Prostate gland (tissue), 2 donors: Measurements from ENCODE around the gene MCCC1. TPM values are rescaled to one million over a fixed set of nuclear protein-coding genes. Genes with fewer than 3 reads are reported as not detected.

Experiments
- DNase-seq: peaks from one replicate; pipeline ENCODE4 v3.0.0-alpha.2; 2019; ENCODE audit warnings: low spot score
- H3K27ac ChIP-seq, 2 donors: fragments of 200-600 bp; sonication (generic); 2 replicates each; pipeline ENCODE4 v1.5.1; 2017 to 2019
- H3K27me3 ChIP-seq: fragments of 200-600 bp; sonication (generic); replicated peaks from 2 replicates; pipeline ENCODE4 v1.5.1; 2019; ENCODE audit not compliant: insufficient read depth
- H3K36me3 ChIP-seq, 2 donors: fragments of 200-600 bp; sonication (generic); 1 replicate in 1 of 2; 2 replicates in 1 of 2; pipeline versions ENCODE4 v1.5.1 to v1.8.1; 2017 to 2019
- H3K4me1 ChIP-seq: fragments of 200-600 bp; sonication (generic); replicated peaks from 2 replicates; pipeline ENCODE4 v1.5.1; 2019
- H3K4me3 ChIP-seq, 2 donors: fragments of 200-600 bp; sonication (generic); 2 replicates each; pipeline ENCODE4 v1.5.1; 2017 to 2019
- H3K9me3 ChIP-seq: fragments of 200-600 bp; sonication (generic); 2 replicates; pipeline ENCODE4 v1.5.1; 2017
- POLR2A ChIP-seq: fragments of 450-650 bp; IDR thresholded peaks from one replicate; pipeline ENCODE4 v1.6.1; 2016; ENCODE audit warnings: antibody characterized with exemption, mild to moderate bottlenecking
- POLR2AphosphoS5 ChIP-seq: sonication (generic); formaldehyde crosslinking; IDR thresholded peaks from one replicate; pipeline ENCODE4 v1.6.1; 2017; ENCODE audit warnings: antibody characterized with exemption
- WGBS: methylation state at CpG from one replicate; pipeline ENCODE4 v1.1.5; 2018; 5-methylcytosine and 5-hydroxymethylcytosine counted together
- intact Hi-C: fragments of 100-400 bp; cut with DNase I; formaldehyde crosslinking; loops from one replicate; pipeline ENCODE4 v1.14.2; 2022
- total RNA-seq, 2 donors: library from RNA; depleted of rRNA; stranded (reverse); fragments of >200 nt; gene quantifications; one replicate each; pipeline ENCODE4 v1.1.0, GENCODE V29; 2016
- TF ChIP-seq, protein P1 (sequence below), 4 experiments: fragments of 200-600 bp in 2 of 4; fragments of 450-650 bp in 2 of 4; sonication (generic) in 2 of 4; IDR thresholded peaks; 1 replicate in 3 of 4; 2 replicates in 1 of 4; pipeline ENCODE4 v1.5.1; 2016 to 2019; ENCODE audit warnings: antibody characterized with exemption in 4 of 4, mild to moderate bottlenecking in 2 of 4, moderate library complexity in 2 of 4

Gene MCCC1
- total RNA-seq, 2 donors from 2014 or later: 37.5 to 54.6 TPM

- no peak for TF ChIP-seq POLR2AphosphoS5
- TF ChIP-seq, protein P1, sequence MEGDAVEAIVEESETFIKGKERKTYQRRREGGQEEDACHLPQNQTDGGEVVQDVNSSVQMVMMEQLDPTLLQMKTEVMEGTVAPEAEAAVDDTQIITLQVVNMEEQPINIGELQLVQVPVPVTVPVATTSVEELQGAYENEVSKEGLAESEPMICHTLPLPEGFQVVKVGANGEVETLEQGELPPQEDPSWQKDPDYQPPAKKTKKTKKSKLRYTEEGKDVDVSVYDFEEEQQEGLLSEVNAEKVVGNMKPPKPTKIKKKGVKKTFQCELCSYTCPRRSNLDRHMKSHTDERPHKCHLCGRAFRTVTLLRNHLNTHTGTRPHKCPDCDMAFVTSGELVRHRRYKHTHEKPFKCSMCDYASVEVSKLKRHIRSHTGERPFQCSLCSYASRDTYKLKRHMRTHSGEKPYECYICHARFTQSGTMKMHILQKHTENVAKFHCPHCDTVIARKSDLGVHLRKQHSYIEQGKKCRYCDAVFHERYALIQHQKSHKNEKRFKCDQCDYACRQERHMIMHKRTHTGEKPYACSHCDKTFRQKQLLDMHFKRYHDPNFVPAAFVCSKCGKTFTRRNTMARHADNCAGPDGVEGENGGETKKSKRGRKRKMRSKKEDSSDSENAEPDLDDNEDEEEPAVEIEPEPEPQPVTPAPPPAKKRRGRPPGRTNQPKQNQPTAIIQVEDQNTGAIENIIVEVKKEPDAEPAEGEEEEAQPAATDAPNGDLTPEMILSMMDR (IDR thresholded peaks at IDR 0.05): no peak
- no peak for TF ChIP-seq POLR2A
- no peaks in the 10 kb centered on the region for H3K27me3 ChIP-seq
- intact Hi-C loops: no loop called here
- no peak overlapping the region for H3K4me3 ChIP-seq
- DNase-seq: no peak
- H3K36me3 ChIP-seq: no peaks in the 10 kb centered on the region
- no peak overlapping the region for H3K27ac ChIP-seq
- WGBS: 87% methylated on average over 3 of the region's 3 CpGs
- H3K4me1 ChIP-seq: no peaks in the 10 kb centered on the region
- H3K9me3 ChIP-seq: no peaks in the 10 kb centered on the region
Observed at GRCh38 chr3:183022936-183023516, 76.3 kb downstream of the MCCC1 start.

DNA sequence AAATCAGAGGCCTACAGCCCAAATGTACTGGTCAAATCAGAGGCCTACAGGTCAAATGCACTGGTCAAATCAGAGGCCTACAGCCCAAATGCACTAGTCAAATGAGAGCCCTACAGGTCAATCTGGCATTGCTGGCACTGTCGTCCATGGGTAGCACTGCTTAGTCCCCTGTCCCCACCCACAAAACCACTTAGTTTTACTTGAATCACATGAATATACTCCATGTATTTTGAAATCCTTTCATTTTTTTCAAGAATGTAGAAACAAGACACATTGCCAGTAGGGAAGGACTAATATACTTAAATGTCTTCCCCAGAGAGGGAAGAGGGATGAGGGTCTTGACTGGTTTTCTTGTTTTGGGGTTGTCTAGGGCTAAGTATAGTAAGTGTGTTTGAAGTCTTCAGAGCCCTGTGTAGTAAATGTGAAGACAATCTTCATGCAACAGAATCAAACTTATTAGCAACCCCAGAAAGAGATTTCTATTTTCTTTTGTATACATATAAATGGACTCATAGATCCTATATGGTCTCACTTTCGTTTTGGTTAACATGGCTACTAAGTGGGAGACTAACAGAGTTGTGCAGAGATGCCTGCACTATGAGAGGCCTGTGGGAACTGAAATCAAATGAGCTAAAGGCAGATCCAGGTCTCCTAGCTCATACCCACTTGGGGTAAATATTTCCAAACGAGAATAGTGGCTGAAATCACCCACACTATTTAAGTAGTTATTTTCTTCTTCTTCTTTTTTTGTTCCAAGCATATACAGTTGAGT is 80.7 kb downstream of the MCCC1 start:
- H3K36me3 ChIP-seq: no peaks in the 10 kb centered on the region
- intact Hi-C loops: no loop called here

GRCh38 chr3:183015185-183015584 is 84.1 kb downstream of the MCCC1 start:
- H3K4me1 ChIP-seq: no peaks in the 10 kb centered on the region
- no peak overlapping the region for H3K27ac ChIP-seq
- no peak for TF ChIP-seq POLR2A
- TF ChIP-seq, protein P1 (IDR thresholded peaks at IDR 0.05): no peak
- no peak for TF ChIP-seq POLR2AphosphoS5
- H3K4me3 ChIP-seq: no peak overlapping the region
- no peaks in the 10 kb centered on the region for H3K27me3 ChIP-seq
- intact Hi-C loops: no loop called here
- WGBS: 79% methylated on average over 2 of the region's 2 CpGs
- no peak for DNase-seq
- H3K36me3 ChIP-seq: no peaks in the 10 kb centered on the region
- no peaks in the 10 kb centered on the region for H3K9me3 ChIP-seq

More for the DNA sequence above, 80.7 kb downstream of the MCCC1 start:
- TF ChIP-seq, protein P1 (IDR thresholded peaks at IDR 0.05): no peak
- no peak for TF ChIP-seq POLR2AphosphoS5
- WGBS: 96% methylated on average over 3 of the region's 3 CpGs
- DNase-seq: no peak
- no peak overlapping the region for H3K4me3 ChIP-seq
- no peak overlapping the region for H3K27ac ChIP-seq
- no peaks in the 10 kb centered on the region for H3K27me3 ChIP-seq
- H3K9me3 ChIP-seq: no peaks in the 10 kb centered on the region
- no peaks in the 10 kb centered on the region for H3K4me1 ChIP-seq

DNA sequence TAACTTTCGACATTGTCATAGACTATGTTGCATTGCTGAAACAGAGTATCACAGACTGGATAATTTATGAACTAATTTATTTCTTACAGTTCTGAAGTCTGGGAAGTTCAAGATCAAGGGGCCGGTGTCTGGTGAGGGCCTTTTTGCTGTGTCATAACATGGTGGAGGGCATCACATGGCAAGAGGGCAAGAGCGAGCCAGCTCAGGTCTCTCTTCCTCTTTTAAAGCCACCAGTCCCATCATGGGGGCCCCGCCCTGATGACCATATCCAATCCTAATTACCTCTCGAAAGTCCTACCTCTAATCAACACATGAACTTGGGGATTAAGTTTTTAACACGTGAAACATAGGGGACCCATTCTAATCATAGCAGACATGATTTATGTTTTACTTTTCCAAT is 85.4 kb downstream of the MCCC1 start:
- Histone ChIP-seq H3K4me3 (no peak overlapping the region), H3K4me1 (no peaks in the 10 kb centered on the region), H3K27me3 (no peaks in the 10 kb centered on the region), H3K27ac (no peak overlapping the region), H3K36me3 (no peaks in the 10 kb centered on the region), H3K9me3 (no peaks in the 10 kb centered on the region)
- intact Hi-C loops: no loop called here
- 96% methylated on average over 6 of the region's 6 CpGs for WGBS
- DNase-seq: no peak
- TF ChIP-seq POLR2AphosphoS5 (no peak), POLR2A (no peak)
- TF ChIP-seq, protein P1 (IDR thresholded peaks at IDR 0.05): no peak

- TF ChIP-seq, protein P1 (IDR thresholded peaks at IDR 0.05): no peak
- TF ChIP-seq POLR2AphosphoS5 (no peak), POLR2A (no peak)
- DNase-seq: no peak
- 93% methylated on average over 5 of the region's 5 CpGs for WGBS
- Histone ChIP-seq H3K27me3 (no peaks in the 10 kb centered on the region), H3K27ac (no peak overlapping the region), H3K4me1 (no peaks in the 10 kb centered on the region), H3K36me3 (no peaks in the 10 kb centered on the region), H3K9me3 (no peaks in the 10 kb centered on the region), H3K4me3 (no peak overlapping the region)
- intact Hi-C loops: no loop called here
Observed at GRCh38 chr3:183013074-183013473, 86.2 kb downstream of the MCCC1 start.
